NCI-H2107 treated with DMSO at 0.1 percent for 48 hours (cell line): ENCODE measurements around the gene DAND5.

Source experiments
- DNase-seq: peaks from one replicate; lab custom pipeline; 2025; ENCODE audit not compliant: unreplicated experiment; lab: John Stamatoyannopoulos, UW

The DAND5 gene, protein sequence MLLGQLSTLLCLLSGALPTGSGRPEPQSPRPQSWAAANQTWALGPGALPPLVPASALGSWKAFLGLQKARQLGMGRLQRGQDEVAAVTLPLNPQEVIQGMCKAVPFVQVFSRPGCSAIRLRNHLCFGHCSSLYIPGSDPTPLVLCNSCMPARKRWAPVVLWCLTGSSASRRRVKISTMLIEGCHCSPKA

DNA sequence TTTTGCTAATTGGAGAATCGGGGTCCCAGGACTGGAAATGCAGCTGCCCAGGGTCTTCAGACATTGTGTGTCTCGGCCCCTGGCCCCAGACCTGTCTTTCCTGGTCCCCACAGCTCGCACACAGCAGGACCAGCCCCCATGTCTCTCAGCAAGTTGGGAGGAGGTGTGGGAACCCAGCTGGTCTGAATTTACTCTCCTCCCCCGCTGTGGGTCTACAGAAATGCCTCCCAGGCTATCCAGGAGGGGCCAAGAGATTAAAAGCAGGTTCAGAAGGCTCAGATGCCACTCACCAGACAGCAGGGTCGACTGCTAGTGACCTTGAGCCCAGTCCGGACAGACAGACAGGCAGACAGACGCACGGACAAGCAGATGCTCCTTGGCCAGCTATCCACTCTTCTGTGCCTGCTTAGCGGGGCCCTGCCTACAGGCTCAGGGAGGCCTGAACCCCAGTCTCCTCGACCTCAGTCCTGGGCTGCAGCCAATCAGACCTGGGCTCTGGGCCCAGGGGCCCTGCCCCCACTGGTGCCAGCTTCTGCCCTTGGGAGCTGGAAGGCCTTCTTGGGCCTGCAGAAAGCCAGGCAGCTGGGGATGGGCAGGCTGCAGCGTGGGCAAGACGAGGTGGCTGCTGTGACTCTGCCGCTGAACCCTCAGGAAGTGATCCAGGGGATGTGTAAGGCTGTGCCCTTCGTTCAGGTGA is at the start of gene DAND5:
Gene DAND5, plus strand, starts transcription at position 285 of the 697 bp plus-strand sequence. Its CDS starts 85 bp downstream, at position 370.
- DNase-seq = no peak

DNA sequence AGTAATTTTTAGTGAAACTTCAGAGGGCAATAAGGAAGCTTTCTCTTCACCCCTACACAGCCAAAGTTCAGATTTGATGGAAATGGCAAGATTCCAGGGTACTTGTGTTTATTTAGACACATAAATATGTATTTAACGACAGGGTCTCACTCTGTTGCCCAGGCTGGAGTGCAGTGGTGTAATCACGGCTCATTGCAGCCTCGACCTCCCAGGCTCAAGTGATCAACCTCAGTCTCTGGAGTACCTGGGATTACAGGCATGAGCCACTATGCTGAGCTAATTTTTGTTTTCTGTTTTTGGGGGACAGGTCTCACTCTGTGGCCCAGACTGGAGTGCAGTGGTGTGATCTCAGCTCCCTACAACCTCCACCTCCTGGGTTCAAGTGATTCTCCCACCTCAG is 48.3 kb upstream of the DAND5 start:
- DNase-seq = no peak

DNA sequence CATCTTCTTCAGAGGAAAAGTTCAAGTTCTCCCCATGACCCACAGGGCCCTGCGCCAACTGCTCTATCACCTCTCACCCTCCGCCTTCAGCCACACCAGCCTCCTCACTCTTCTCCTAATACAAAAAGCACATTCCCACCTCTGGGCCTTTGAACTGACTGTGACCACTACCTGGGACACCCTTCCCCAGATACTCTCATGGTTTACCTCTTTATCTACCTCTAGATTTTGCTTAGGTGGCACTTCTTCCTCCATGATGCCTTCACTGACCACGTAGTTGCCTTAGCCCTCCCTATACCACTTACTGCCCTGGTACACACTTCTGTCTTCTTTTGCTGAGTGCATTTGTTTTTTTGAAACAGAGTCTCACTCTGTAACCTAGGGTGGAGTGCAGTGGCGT is 46.4 kb upstream of the DAND5 start:
- DNase-seq = no peak

DNA sequence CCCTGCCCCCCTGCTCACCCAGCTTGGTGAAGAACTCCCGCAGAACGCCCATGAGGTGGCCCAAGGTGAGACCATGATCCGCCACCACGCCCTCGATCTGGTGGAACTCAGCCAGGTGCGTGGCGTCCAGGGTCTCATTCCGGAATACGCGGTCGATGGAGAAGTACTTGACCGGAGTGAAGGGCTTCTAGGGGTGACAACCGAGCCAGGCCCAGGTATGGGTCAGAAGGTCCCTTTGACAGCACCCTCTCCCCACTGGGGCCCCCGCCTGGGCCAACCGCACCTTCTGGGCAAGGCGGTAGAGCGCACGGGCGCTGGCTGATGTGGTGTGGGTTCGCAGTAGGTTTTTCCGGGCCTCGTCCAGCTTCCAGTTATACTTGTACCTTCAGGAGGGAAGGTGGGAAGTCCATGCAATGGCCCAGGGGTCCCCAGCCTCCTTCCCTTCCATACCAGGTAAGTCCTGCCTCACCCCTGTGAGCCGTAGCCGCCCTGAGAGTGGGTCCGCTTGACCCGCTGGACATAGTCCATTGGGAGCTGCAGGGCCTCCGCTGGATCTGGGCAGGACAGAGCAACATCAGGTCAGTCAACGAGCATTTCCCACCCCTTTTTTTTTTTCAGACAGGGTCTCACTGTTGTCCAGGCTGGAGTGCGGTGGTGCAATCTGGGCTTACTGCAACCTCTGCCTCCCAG is 44.6 kb upstream of the DAND5 start:
- no peak for DNase-seq

DNA sequence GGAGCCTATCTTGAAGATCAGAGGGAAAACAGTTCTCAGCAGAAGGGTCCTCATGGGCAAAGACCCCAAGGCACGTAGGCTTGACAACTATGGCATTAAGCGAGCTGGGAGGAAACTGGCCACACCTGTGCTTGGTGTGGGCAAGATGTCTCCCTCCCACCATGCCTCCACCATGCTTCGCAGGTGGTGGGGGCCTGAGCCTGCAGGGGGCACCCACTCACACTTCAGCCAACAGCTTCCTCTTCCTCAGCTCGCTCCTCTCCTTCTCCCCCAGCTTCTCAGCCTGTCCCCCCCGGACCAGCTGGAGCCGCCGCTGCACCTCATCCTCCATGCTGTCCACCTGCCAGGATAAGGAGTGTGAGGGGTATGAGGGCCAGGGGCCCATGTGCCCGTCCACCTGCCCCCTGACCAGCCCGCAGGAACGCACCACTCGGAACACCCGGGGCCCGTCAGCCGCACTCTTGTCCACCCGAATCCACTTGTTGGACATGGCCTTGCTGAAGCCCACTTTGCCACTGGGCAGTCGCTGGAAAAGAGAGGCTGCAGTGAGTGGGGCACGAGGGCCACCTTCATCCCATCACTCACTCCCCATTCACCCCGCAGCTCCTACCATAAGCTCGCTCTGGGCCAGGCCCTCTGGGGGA is 39.3 kb upstream of the DAND5 start:
- no peak for DNase-seq

DNA sequence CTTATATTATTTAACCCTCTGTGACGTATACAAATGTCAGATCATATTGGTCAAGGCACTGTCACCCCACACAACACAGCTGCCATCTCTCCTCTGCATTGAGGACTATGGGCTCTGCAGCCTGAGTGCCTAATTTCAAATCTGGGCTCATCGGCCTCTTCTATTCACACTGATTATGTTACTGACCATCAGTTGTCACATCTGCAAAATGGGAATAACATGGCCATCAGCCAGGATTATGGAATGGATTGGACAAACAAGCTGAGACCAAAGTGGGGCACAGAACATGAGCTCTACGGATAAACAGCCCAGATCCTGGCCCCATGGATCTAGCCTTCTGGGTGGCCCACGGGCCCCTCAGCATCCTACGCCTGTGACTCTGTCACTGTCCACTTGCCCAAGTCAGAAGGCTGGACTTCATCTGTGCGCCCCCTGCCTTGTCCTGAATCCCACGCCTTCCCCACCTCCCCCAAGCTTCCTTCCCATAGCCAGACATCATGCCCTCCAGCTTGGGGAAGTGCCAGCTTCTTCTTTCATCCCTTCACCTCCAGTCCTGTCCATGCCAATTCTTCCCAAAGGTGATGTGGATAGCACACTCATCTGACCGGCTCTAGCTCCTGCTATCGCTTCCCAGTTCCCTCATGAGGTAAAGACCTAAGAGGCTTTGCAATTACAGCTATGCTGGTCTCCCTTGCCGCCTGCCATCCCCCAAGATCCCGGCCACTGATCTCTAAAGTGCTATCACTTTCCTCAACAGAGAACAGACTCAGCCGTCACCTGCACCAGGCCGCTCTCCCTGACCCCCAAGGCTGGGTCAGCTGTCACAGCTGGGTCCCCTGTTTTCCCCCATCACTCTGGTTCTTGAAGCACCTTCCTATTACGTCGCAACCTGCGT is 36.7 kb upstream of the DAND5 start:
- DNase-seq = no peak

DNA sequence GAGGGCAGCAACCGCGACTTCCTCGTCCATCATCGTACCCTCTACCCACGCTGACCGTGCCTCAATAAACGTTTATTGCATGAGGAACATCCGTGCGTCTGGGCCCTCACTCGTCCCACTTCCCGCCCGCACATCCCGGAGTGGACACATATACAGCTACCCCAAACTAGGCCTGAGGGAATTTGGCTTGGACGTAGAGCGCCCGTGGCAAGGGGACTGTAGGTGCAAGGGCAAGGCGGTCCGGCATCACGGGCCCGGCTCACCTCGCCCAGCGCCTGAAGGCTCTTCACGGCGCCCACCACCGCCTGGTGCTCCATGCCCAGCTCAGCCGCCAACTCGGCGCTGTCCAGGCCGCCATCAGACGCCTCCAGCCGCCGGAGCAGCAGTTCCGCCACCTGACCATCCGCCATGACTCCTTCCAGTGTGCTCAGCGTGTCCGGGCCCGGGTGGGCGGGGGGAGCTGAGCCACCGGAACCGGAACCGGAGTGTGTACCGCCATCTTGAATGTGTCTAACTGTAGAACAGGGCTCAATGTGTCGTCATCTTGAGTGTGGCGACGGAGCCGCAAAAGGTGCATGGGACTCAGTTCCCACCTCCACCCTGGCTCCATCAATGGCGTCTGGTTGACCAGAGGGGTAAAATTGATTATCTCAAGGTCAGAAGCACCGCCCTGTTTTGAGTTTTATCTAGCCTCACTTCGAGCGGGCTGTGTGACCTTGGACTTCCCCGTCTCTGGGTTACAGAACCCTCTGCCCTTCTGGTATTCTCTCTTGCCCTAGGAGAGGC is 35.9 kb upstream of the DAND5 start, which contains the start of gene FARSA:
Gene FARSA, minus strand, starts transcription at position 425 of the 786 bp plus-strand sequence. Its CDS starts 15 bp downstream, at position 410.
- peak; percentile 79 for DNase-seq

DNA sequence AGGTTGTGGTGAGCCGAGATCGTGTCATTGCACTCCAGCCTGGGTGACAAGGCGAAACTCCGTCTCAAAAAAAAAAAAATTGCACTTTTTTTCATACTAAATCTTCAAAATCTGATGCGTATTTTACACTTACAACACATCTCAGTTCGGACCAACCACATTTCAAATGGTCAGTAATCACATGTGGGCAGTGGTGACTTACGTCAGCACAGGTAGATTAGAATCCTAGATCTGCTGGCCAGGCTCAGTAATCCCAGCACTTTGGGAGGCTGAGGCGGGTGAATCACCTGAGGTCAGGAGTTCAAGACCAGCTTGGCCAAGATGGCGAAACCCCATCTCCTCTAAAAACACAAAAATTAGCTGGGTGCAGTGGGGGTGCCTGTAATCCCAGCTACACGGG is 34.3 kb upstream of the DAND5 start:
- DNase-seq = no peak

DNA sequence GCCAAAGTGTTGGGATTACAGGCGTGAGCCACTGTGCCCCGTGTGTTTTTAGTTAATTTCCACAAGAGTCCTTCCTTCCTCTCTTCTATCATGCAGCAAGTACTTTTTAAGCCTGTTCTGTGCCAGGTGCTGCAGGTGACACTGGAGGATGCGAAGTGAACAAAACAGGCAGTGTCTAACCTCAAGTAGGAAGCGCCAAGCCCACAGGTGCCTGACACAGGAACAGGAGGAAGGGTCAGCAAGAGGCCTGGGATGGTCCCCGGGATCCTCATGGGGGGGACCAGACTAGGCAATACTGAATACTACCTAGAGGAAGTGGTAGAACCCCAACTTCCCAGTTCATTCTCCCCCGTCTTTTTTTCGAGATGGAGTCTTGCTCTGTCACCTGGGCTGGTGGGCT is 32.8 kb upstream of the DAND5 start:
- DNase-seq = peak; percentile 63

DNA sequence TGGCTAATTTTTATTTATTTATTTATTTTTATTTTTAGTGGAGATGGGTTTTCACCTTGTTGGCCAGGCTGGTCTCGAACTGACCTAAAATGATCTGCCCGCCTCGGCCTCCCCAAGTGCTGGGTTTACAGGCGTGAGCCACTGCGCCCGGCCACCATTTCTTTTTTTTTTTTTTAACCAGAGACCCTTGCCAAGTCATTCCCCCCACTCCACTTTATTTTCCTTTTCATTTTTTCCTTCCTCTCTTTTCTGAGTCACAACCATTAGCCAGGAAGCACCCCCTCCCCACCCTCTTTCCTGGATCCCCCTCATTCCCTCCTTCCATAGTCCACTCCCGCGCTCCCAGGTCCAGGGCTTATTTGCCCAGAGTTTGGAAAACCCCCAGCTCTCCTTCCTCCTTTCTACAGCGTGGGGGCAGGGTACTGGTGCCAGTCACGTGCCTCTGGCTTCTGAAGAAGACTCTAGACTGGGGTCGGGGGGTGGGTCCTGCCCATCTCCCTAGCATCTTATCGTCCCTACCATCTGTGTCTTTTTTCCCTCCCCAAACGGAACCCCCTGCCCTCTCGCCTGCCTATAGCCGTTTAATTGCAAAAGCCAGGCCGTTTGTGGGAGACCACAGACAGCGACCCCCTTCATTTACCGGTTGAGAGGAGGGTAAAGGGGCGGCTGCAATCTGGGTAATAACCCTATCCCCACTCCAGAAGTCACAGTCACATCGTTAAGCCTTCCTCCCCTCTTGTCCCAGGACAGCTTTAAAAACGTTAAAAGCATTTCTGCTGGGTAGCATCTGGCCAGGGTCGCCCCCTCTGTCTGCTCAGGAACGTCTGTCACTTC is 32.1 kb upstream of the DAND5 start:
- peak; percentile 74 for DNase-seq

DNA sequence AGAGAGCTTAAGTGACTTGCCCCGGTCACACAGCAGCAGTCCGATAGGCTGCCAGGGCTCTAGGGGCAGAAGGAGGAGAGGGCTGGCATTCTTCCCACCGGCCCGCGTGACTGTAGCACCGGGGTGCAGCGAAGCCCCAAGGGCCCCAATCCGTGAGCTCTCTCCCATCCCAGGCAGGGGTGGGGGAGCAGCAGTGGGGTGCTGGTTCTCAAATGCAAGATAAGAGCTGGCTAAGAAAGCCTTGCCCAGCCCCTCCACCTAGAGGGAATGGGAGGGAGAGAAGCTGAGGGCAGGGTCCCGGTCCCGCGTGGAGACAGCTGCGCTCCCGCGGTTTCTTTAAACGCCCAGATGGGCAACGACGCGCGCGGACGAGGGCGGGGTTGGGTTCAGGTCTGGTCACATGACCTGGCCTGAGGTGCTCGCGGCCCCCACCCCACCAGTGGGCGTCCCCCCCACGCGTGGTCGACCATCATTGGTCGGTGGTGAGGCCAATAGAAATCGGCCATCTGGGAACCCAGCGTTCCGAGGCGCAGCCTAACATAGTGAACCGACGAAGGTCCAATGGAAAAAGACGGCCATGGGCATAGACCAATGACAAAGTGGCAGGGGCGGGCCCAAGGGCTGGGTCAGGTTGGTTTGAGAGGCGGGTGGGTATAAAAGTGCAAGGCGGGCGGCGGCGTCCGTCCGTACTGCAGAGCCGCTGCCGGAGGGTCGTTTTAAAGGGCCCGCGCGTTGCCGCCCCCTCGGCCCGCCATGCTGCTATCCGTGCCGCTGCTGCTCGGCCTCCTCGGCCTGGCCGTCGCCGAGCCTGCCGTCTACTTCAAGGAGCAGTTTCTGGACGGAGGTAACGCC is 31.2 kb upstream of the DAND5 start, which contains the start of gene CALR:
Gene CALR, plus strand, starts transcription at position 683 of the 852 bp plus-strand sequence. Its CDS starts 71 bp downstream, at position 754.
- DNase-seq = peak; percentile 91

DNA sequence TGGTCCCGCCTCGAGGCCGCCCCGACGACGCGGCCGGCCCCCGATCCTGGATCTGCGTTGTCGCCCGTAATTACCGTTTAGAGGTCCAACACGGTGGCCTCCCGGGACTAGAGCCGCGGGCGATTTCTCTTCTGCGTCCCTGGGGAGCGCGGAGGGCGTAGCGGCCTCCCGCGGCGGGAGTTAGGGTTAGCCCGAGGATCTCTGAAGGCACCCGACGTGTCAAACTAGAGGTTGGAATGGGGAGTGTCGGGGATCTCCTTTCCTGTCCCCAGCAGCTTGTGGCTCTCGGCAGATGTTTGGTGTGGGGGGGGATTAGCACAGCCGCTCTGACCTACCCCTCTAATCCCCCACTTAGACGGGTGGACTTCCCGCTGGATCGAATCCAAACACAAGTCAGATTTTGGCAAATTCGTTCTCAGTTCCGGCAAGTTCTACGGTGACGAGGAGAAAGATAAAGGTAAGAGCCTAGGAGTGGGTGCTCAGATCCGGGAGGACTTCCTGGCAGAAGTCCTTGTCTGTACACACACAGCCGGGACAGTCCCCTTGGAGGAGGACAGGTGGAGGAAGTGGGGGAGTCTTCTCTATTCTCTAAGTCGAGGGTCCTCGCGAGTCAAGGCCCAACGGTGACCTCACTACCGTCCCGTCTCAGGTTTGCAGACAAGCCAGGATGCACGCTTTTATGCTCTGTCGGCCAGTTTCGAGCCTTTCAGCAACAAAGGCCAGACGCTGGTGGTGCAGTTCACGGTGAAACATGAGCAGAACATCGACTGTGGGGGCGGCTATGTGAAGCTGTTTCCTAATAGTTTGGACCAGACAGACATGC is 30.4 kb upstream of the DAND5 start:
- DNase-seq = no peak

DNA sequence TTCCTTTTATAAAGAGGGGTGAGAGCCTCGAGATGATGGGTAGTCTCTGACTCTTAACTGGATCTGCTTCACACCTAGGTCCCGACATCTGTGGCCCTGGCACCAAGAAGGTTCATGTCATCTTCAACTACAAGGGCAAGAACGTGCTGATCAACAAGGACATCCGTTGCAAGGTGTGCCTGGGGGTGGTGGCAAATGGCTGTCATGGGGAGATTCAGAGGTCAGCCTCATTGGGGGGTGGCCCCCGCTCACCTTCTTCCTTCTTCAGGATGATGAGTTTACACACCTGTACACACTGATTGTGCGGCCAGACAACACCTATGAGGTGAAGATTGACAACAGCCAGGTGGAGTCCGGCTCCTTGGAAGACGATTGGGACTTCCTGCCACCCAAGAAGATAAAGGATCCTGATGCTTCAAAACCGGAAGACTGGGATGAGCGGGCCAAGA is 29.4 kb upstream of the DAND5 start:
- DNase-seq = no peak

DNA sequence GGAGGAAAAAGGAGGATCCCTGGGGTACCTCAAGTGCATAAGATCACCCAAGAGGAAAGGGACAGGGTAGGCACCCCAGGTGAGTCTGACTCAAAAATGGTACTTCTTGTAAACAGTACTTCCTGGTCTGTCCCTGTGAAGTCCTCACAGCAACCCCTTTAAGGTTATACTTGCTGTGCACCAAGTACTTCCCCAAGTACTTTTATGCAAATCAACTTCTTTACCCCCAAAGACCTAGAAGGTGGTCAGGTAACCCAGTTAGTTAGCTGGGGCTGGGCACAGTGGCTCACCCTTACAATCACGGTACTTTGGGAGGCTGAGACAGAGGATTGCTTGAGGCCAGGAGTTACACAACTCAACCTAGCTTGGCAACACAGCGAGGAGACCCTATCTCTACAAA is 28.5 kb upstream of the DAND5 start:
- no peak for DNase-seq

DNA sequence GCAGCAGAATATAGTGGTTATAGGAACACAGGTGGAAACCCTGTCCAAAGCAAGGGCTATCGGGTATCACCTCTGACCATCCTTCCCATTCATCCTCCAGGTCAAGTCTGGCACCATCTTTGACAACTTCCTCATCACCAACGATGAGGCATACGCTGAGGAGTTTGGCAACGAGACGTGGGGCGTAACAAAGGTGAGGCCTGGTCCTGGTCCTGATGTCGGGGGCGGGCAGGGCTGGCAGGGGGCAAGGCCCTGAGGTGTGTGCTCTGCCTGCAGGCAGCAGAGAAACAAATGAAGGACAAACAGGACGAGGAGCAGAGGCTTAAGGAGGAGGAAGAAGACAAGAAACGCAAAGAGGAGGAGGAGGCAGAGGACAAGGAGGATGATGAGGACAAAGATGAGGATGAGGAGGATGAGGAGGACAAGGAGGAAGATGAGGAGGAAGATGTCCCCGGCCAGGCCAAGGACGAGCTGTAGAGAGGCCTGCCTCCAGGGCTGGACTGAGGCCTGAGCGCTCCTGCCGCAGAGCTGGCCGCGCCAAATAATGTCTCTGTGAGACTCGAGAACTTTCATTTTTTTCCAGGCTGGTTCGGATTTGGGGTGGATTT is 25.8 kb upstream of the DAND5 start:
- no peak for DNase-seq

DNA sequence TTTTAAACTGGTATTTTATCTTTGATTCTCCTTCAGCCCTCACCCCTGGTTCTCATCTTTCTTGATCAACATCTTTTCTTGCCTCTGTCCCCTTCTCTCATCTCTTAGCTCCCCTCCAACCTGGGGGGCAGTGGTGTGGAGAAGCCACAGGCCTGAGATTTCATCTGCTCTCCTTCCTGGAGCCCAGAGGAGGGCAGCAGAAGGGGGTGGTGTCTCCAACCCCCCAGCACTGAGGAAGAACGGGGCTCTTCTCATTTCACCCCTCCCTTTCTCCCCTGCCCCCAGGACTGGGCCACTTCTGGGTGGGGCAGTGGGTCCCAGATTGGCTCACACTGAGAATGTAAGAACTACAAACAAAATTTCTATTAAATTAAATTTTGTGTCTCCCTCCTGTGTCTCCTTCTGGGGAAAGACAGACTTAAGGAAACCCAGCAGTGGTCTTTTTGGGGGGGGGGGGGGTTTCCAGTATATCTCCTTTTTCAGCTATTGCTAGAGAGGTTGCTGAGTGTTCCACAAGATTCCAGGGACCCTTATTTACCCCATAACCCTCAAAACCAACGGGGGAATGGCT is 25.2 kb upstream of the DAND5 start:
- DNase-seq = no peak
